Measurements from ENCODE around the gene ARHGAP42.

ARHGAP42 gene

GRCh38 chr11:100731471-100731870 lies 44.4 kb downstream of the ARHGAP42 start:
- Histone ChIP-seq H3K27me3 (ENCODE audit: insufficient read depth, poor library complexity, severe bottlenecking) (no peaks in the 10 kb centered on the region), H3K4me3 (replicated peaks; ENCODE audit: insufficient read depth, low read length) (no peak overlapping the region), H3K27ac (replicated peaks) (no peak overlapping the region)
- TF ChIP-seq CTCF (IDR thresholded peaks at IDR 0.05; ENCODE audit: insufficient read depth, low read length): no peak
- no peak for TF ChIP-seq POLR2AphosphoS5 (IDR thresholded peaks at IDR 0.05; ENCODE audit: low read depth)
- no peak for TF ChIP-seq SPI1 (IDR thresholded peaks at IDR 0.05; ENCODE audit: borderline replicate concordance, low read depth)
- TF ChIP-seq GABPA (IDR thresholded peaks at IDR 0.05; ENCODE audit: low read depth): no peak
- no peak for TF ChIP-seq REST (IDR thresholded peaks at IDR 0.05; ENCODE audit: insufficient replicate concordance, low read depth)
- DNase-seq (ENCODE audit: low read depth in 1 of 2, low spot score in 1 of 2): no peak

- Histone ChIP-seq H3K4me3 (replicated peaks; ENCODE audit: insufficient read depth, low read length) (no peak overlapping the region), H3K27ac (replicated peaks) (no peak overlapping the region), H3K27me3 (ENCODE audit: insufficient read depth, poor library complexity, severe bottlenecking) (no peaks in the 10 kb centered on the region)
- TF ChIP-seq SPI1 (IDR thresholded peaks at IDR 0.05; ENCODE audit: borderline replicate concordance, low read depth): no peak
- TF ChIP-seq POLR2AphosphoS5 (IDR thresholded peaks at IDR 0.05; ENCODE audit: low read depth): no peak
- TF ChIP-seq GABPA (IDR thresholded peaks at IDR 0.05; ENCODE audit: low read depth): no peak
- TF ChIP-seq CTCF (IDR thresholded peaks at IDR 0.05; ENCODE audit: insufficient read depth, low read length): no peak
- TF ChIP-seq REST (IDR thresholded peaks at IDR 0.05; ENCODE audit: insufficient replicate concordance, low read depth): no peak
- no peak for DNase-seq (ENCODE audit: low read depth in 1 of 2, low spot score in 1 of 2)
Observed at GRCh38 chr11:100732949-100733348, 45.9 kb downstream of the ARHGAP42 start.

- TF ChIP-seq REST (IDR thresholded peaks at IDR 0.05; ENCODE audit: insufficient replicate concordance, low read depth): no peak
- no peak for TF ChIP-seq CTCF (IDR thresholded peaks at IDR 0.05; ENCODE audit: insufficient read depth, low read length)
- TF ChIP-seq SPI1 (IDR thresholded peaks at IDR 0.05; ENCODE audit: borderline replicate concordance, low read depth): no peak
- TF ChIP-seq POLR2AphosphoS5 (IDR thresholded peaks at IDR 0.05; ENCODE audit: low read depth): no peak
- no peak for TF ChIP-seq GABPA (IDR thresholded peaks at IDR 0.05; ENCODE audit: low read depth)
- Histone ChIP-seq H3K27ac (replicated peaks) (no peak overlapping the region), H3K27me3 (ENCODE audit: insufficient read depth, poor library complexity, severe bottlenecking) (no peaks in the 10 kb centered on the region), H3K4me3 (replicated peaks; ENCODE audit: insufficient read depth, low read length) (no peak overlapping the region)
- no peak for DNase-seq (ENCODE audit: low read depth in 1 of 2, low spot score in 1 of 2)
Observed at GRCh38 chr11:100734743-100735527, 47.8 kb downstream of the ARHGAP42 start.

Measured in HL-60 (cell line).